GM12872 (cell line): ENCODE measurements around the gene SF3A2.

Experiments
- CTCF ChIP-seq: IDR thresholded peaks from 3 replicates; pipeline ENCODE4 v1.5.1; 2011; ENCODE audit warnings: low read depth, mild to moderate bottlenecking, low read length, moderate library complexity; ENCODE audit not compliant: insufficient read depth

The SF3A2 gene

GRCh38 chr19:2273356-2274184 is 36.9 kb downstream of the SF3A2 start:
- peak; percentile 77 for TF ChIP-seq CTCF

GRCh38 chr19:2274185-2274711 is 37.6 kb downstream of the SF3A2 start:
- no peak for TF ChIP-seq CTCF

GRCh38 chr19:2274931-2275535 is 38.4 kb downstream of the SF3A2 start:
- peak; percentile 55; the same call in 2 of the 3 replicates for TF ChIP-seq CTCF

- TF ChIP-seq CTCF, result no peak
Observed at GRCh38 chr19:2275588-2276428, 39.2 kb downstream of the SF3A2 start.

GRCh38 chr19:2276429-2276986 is 39.9 kb downstream of the SF3A2 start:
- no peak for TF ChIP-seq CTCF

GRCh38 chr19:2277138-2277537 is 40.5 kb downstream of the SF3A2 start:
- no peak for TF ChIP-seq CTCF
